IMR-90 (cell line): ENCODE results near the gene RPS6KA4. TPM values are rescaled to one million over a fixed set of nuclear protein-coding genes. Genes with fewer than 3 reads are reported as not detected.

Experiments
- ATAC-seq: fragments of 200-7000 bp; cut with Tn5 transposase; 2 replicates; pipeline ENCODE4 v1.9.1; 2020; ENCODE audit warnings: low read depth, mild to moderate bottlenecking, moderate library complexity
- Bru-seq: library from RNA; stranded (reverse); fragments of 400-500 nt; gene quantifications from one replicate; lab custom pipeline; 2021; lab: Mats Ljungman, UMichigan
- BruChase-seq, 2 experiments: library from RNA; stranded (reverse); fragments of 400-500 nt; gene quantifications; one replicate each; lab custom pipeline; 2021; lab: Mats Ljungman, UMichigan
- BruUV-seq: library from RNA; stranded (reverse); fragments of 400-500 nt; replicated peaks from 2 replicates; lab custom pipeline; 2021; lab: Mats Ljungman, UMichigan
- CTCF ChIA-PET: fragments of 300-600 bp; formaldehyde crosslinking; extraction: SDS; loops from one replicate; lab custom pipeline; 2021; ENCODE audit warnings: antibody characterized with exemption; lab: Yijun Ruan, JAX
- POLR2A ChIA-PET: fragments of 300-600 bp; sonication (Branson Sonifier 250); formaldehyde crosslinking; loops from one replicate; lab custom pipeline; 2022; ENCODE audit warnings: antibody characterized with exemption; ENCODE audit not compliant: unreplicated experiment; lab: Charles Lee
- DNase-seq: peaks from one replicate; pipeline ENCODE4 v3.0.0; 2013
- H2AFZ ChIP-seq: replicated peaks from 2 replicates; pipeline ENCODE3; 2013; ENCODE audit warnings: low read length, mild to moderate bottlenecking; ENCODE audit not compliant: poor library complexity
- H2AK5ac ChIP-seq: 2 replicates; pipeline ENCODE4 v1.6.1; 2013; ENCODE audit warnings: low read depth, low read length, inconsistent platforms
- H2AK9ac ChIP-seq: replicated peaks from 2 replicates; pipeline ENCODE3; 2013; ENCODE audit warnings: mild to moderate bottlenecking, low read depth, low read length, moderate library complexity; ENCODE audit not compliant: poor library complexity
- H2BK120ac ChIP-seq: 2 replicates; pipeline ENCODE4 v1.6.1; 2013; ENCODE audit warnings: low read depth, low read length, inconsistent platforms
- H2BK15ac ChIP-seq: 3 replicates; pipeline ENCODE4 v1.6.1; 2013; ENCODE audit warnings: low read depth, low read length, inconsistent platforms
- H2BK20ac ChIP-seq: 2 replicates; pipeline ENCODE4 v1.6.1; 2013; ENCODE audit warnings: low read depth, mild to moderate bottlenecking, inconsistent platforms, low read length, moderate library complexity
- H2BK5ac ChIP-seq: 2 replicates; pipeline ENCODE4 v1.6.1; 2013; ENCODE audit warnings: mild to moderate bottlenecking, low read depth, low read length, inconsistent platforms; ENCODE audit not compliant: poor library complexity, severe bottlenecking
- H3K14ac ChIP-seq: replicated peaks from 2 replicates; pipeline ENCODE4 v1.6.1; 2013; ENCODE audit warnings: low read depth, low read length, inconsistent platforms
- H3K18ac ChIP-seq: 2 replicates; pipeline ENCODE4 v1.6.1; 2013; ENCODE audit warnings: low read depth, low read length, control low read depth
- H3K23ac ChIP-seq: 2 replicates; pipeline ENCODE4 v1.6.1; 2013; ENCODE audit warnings: low read depth, low read length, inconsistent platforms
- H3K27ac ChIP-seq: 2 replicates; pipeline ENCODE4 v1.5.1; 2013; ENCODE audit warnings: mild to moderate bottlenecking, control low read depth, low read length; ENCODE audit not compliant: insufficient read depth
- H3K27me3 ChIP-seq: 2 replicates; pipeline ENCODE4 v1.6.1; 2013; ENCODE audit warnings: low read length; ENCODE audit not compliant: control insufficient read depth, insufficient read depth
- H3K36me3 ChIP-seq: 2 replicates; pipeline ENCODE4 v1.6.1; 2013; ENCODE audit warnings: low read length, mixed read lengths; ENCODE audit not compliant: control insufficient read depth, insufficient read depth
- H3K4ac ChIP-seq: 2 replicates; pipeline ENCODE4 v1.6.1; 2013; ENCODE audit warnings: low read depth, low read length, inconsistent platforms
- H3K4me1 ChIP-seq: 2 replicates; pipeline ENCODE4 v1.6.1; 2013; ENCODE audit warnings: low read length, mixed read lengths; ENCODE audit not compliant: control insufficient read depth, insufficient read depth
- H3K4me2 ChIP-seq: 2 replicates; pipeline ENCODE4 v1.6.1; 2013; ENCODE audit warnings: low read depth, mild to moderate bottlenecking, control low read depth, low read length, moderate library complexity
- H3K4me3 ChIP-seq: 2 replicates; pipeline ENCODE4 v1.5.1; 2013; ENCODE audit warnings: low read depth, mild to moderate bottlenecking, control low read depth, low read length, moderate library complexity; ENCODE audit not compliant: insufficient read depth
- H3K56ac ChIP-seq: 2 replicates; pipeline ENCODE4 v1.6.1; 2013; ENCODE audit warnings: low read length, inconsistent platforms; ENCODE audit not compliant: insufficient read depth; ENCODE audit errors: extremely low read depth
- H3K79me1 ChIP-seq, 2 experiments: 2 replicates each; pipeline ENCODE4 v1.6.1; 2013; ENCODE audit warnings: low read length in 2 of 2, inconsistent platforms in 1 of 2, low read depth in 1 of 2
- H3K9ac ChIP-seq: 2 replicates; pipeline ENCODE4 v1.6.1; 2013; ENCODE audit warnings: low read depth, low read length, control low read depth
- H3K9me1 ChIP-seq: 2 replicates; pipeline ENCODE4 v1.6.1; 2013; ENCODE audit warnings: low read length, inconsistent platforms; ENCODE audit not compliant: insufficient read depth
- H3K9me3 ChIP-seq: 2 replicates; pipeline ENCODE4 v1.6.1; 2013; ENCODE audit warnings: low read length; ENCODE audit not compliant: control insufficient read depth, insufficient read depth
- H4K20me1 ChIP-seq: 2 replicates; pipeline ENCODE4 v1.6.1; 2013; ENCODE audit warnings: low read length, inconsistent platforms; ENCODE audit not compliant: insufficient read depth
- H4K5ac ChIP-seq: 2 replicates; pipeline ENCODE4 v1.6.1; 2013; ENCODE audit warnings: mild to moderate bottlenecking, low read depth, low read length, control low read depth
- H4K8ac ChIP-seq, 2 experiments: 2 replicates each; pipeline ENCODE4 v1.6.1; 2013; ENCODE audit warnings: low read depth in 2 of 2, low read length in 2 of 2, control low read depth in 1 of 2, inconsistent platforms in 1 of 2
- H4K91ac ChIP-seq: 2 replicates; pipeline ENCODE4 v1.6.1; 2013; ENCODE audit warnings: low read depth, low read length, inconsistent platforms; ENCODE audit not compliant: insufficient read depth
- BHLHE40 ChIP-seq: fragments of 150-350 bp; IDR thresholded peaks from 2 replicates; pipeline ENCODE4 v1.6.1; 2016; ENCODE audit warnings: mild to moderate bottlenecking, low read depth, low read length
- CHD1 ChIP-seq: IDR thresholded peaks from 2 replicates; pipeline ENCODE4 v1.6.1; 2012; ENCODE audit warnings: low read depth, low read length, improper control_type of control experiment
- CTCF ChIP-seq: conservative IDR thresholded peaks from 2 replicates; pipeline ENCODE4 v1.5.1; 2012; ENCODE audit warnings: mild to moderate bottlenecking, low read depth, low read length, improper control_type of control experiment
- FOS ChIP-seq: fragments of 150-350 bp; IDR thresholded peaks from 2 replicates; pipeline ENCODE4 v1.6.1; 2016; ENCODE audit warnings: low read depth, low read length
- MAZ ChIP-seq: IDR thresholded peaks from 2 replicates; pipeline ENCODE4 v1.6.1; 2012; ENCODE audit warnings: low read depth, mild to moderate bottlenecking, low read length, improper control_type of control experiment, moderate library complexity, borderline replicate concordance
- MXI1 ChIP-seq: IDR thresholded peaks from 2 replicates; pipeline ENCODE4 v1.6.1; 2012; ENCODE audit warnings: low read depth, mild to moderate bottlenecking, low read length, moderate library complexity, borderline replicate concordance
- NFE2L2 ChIP-seq: fragments of 150-350 bp; IDR thresholded peaks from 2 replicates; pipeline ENCODE4 v1.6.1; 2016; ENCODE audit warnings: low read depth, mild to moderate bottlenecking, low read length
- POLR2A ChIP-seq: IDR thresholded peaks from 2 replicates; pipeline ENCODE4 v1.6.1; 2012; ENCODE audit warnings: mild to moderate bottlenecking, low read depth, low read length
- RFX5 ChIP-seq: IDR thresholded peaks from 2 replicates; pipeline ENCODE4 v1.8.0; 2012; ENCODE audit warnings: low read depth, mild to moderate bottlenecking, low read length, moderate library complexity
- WGBS, 2 experiments: methylation state at CpG; one replicate each; pipeline versions ENCODE4 v1.1.5 to v1.1.7; 2013; ENCODE audit warnings: missing lambda C conversion rate in 2 of 2; ENCODE audit not compliant: insufficient read length in 1 of 2; ENCODE audit errors: extremely low coverage in 2 of 2; 5-methylcytosine and 5-hydroxymethylcytosine counted together
- dilution Hi-C: fragments of 300-500 bp; cut with HindIII; formaldehyde crosslinking; loops from one replicate; pipeline ENCODE4 v1.14.3; 2018; ENCODE audit warnings: low sequenced_read_pairs; ENCODE audit not compliant: unreplicated experiment
- in situ Hi-C: fragments of 300-500 bp; cut with MboI; formaldehyde crosslinking; loops from 3 replicates; pipeline ENCODE4 v1.14.3; 2019; ENCODE audit warnings: low sequenced_read_pairs, inconsistent platforms, mixed read lengths
- intact Hi-C: fragments of 100-400 bp; cut with micrococcal nuclease; formaldehyde crosslinking; loops from 2 replicates; pipeline ENCODE4 v1.10.0; 2022
- long read RNA-seq: library from polyadenylated mRNA; unstranded; transcript quantifications from one replicate; pipeline ENCODE4 v2.0.0, GENCODE V29; 2021; ENCODE audit not compliant: unreplicated experiment
- polyA plus RNA-seq, 3 experiments: library from polyadenylated mRNA; depleted of rRNA; stranded (reverse); fragments of >200 nt; gene quantifications; 2 replicates each; pipeline ENCODE4 v1.2.3, GENCODE V29; 2012; ENCODE audit warnings: low replicate concordance in 1 of 3
- total RNA-seq: library from RNA; depleted of rRNA; stranded (reverse); fragments of >200 nt; gene quantifications from 2 replicates; pipeline ENCODE4 v1.2.3, GENCODE V29; 2012; rRNA removed

RPS6KA4 gene
- total RNA-seq (43.3 and 52.9 TPM in 2 replicates), polyA plus RNA-seq (2012; rRNA removed) (38.8 and 46.7 TPM in 2 replicates), Bru-seq, nascent RNA (percentile 52 among the genes with signal in this experiment), BruChase-seq, experiment 1, labeled RNA remaining after a 6-hour chase (percentile 61 among the genes with signal in this experiment), BruChase-seq, experiment 2, labeled RNA remaining after a 2-hour chase (percentile 54 among the genes with signal in this experiment)
- 36.4 and 60.6 TPM in 2 replicates for polyA plus RNA-seq (2012; cell fraction: cytosol; rRNA removed)
- 52.0 and 125 TPM in 2 replicates for polyA plus RNA-seq (2012; cell fraction: nucleus; rRNA removed; ENCODE audit: low replicate concordance)
- long read RNA-seq, transcript RPS6KA4-201 (17 exons, 3,119 nt) = major isoform, 6 of 12 reads
- long read RNA-seq, partial matches to known transcripts = 2 of 12 reads
- long read RNA-seq, other reads (novel, unspliced or antisense) = 2 of 12 reads

DNA sequence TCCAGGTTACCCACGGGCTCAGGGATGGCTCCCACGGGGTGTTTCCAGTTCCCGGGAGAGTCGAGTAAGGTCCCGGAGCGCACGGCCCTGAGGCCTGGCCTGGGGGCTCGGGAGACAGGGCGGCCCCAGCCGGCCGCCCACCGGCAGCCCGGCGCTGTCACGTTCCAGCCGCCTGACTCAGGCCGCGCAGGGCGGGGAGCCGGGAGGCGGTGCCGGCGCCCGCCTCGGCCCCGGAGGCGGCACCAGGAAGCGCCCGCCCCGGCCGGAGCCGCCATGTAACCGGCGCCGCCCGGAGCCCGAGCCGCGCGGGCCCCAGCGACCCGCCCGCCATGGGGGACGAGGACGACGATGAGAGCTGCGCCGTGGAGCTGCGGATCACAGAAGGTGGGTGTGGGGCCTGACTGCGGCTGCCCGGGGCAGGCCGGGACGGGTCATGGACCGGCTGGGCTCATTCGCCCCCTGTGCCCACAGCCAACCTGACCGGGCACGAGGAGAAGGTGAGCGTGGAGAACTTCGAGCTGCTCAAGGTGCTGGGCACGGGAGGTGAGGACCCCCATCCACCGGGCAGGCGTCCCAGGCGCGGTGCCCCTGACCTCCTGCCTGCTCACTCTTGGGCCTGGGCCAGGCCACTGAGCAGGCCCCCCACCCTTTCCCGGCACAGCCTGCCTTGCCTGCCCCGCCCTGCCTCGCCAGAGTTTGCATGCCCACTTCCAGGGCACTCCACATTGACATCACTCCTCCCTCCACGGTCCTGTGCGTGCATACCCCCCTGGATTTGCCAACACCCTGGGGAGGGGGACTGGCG lies at the start of gene RPS6KA4:
Gene RPS6KA4, plus strand, starts transcription at position 256 of the 805 bp plus-strand sequence. Its CDS starts 74 bp downstream, at position 330.
- CTCF ChIA-PET = no interaction called here
- dilution Hi-C loops (no loop called here), intact Hi-C loops (loop anchor here (5.0 kb wide), 1 partner anchor 293 kb away; no protein-coding TSS in a partner anchor), in situ Hi-C loops (no loop called here)
- peak within 1 kb of the TSS; percentile 59 for H3K18ac ChIP-seq
- H2BK5ac ChIP-seq = peak within 1 kb of the TSS; percentile 92
- 1% methylated on average over 45 of the region's 70 CpGs; no CpG with 5 or more reads in 1 of the 2 experiments for WGBS, 2 experiments
- H4K91ac ChIP-seq = peak within 1 kb of the TSS; percentile 98
- H3K4me2 ChIP-seq = peak within 1 kb of the TSS; percentile 96
- DNase-seq (peak; percentile 58), ATAC-seq (peak; percentile 88)
- peaks cover 25% of the 10 kb centered on the region for H3K36me3 ChIP-seq
- peak within 1 kb of the TSS; percentile 99 for H2AK5ac ChIP-seq
- H3K79me1 ChIP-seq = peaks cover 6 to 62% of the 10 kb centered on the region in 2 experiments
- H2AFZ ChIP-seq = peak within 1 kb of the TSS; percentile 99
- H3K56ac ChIP-seq = peak within 1 kb of the TSS; percentile 75
- peak within 1 kb of the TSS; percentile 99 for H3K4ac ChIP-seq
- no peaks in the 10 kb centered on the region for H4K20me1 ChIP-seq
- peak within 1 kb of the TSS; percentile 100 for H2AK9ac ChIP-seq
- peak within 1 kb of the TSS; percentile 94 to 97 for H4K8ac ChIP-seq
- POLR2A ChIA-PET = no interaction called here
- peaks cover 27% of the 10 kb centered on the region for H3K4me1 ChIP-seq
- peak within 1 kb of the TSS; percentile 95 for H4K5ac ChIP-seq
- peaks cover 18% of the 10 kb centered on the region for H3K9me1 ChIP-seq
- peak within 1 kb of the TSS; percentile 94 for H3K9ac ChIP-seq
- H3K27ac ChIP-seq = peak within 1 kb of the TSS; percentile 91
- H3K4me3 ChIP-seq = peak within 1 kb of the TSS; percentile 98
- H3K14ac ChIP-seq = peak within 1 kb of the TSS; percentile 97
- H2BK15ac ChIP-seq = peak within 1 kb of the TSS; percentile 98
- H3K27me3 ChIP-seq = no peaks in the 10 kb centered on the region
- H2BK20ac ChIP-seq = peak within 1 kb of the TSS; percentile 49
- no TSS peak for BruUV-seq
- H3K23ac ChIP-seq = peak within 1 kb of the TSS; percentile 90
- no peaks in the 10 kb centered on the region for H3K9me3 ChIP-seq
- TF ChIP-seq FOS = peak; percentile 35; the same call in 1 of the 2 replicates
- TF ChIP-seq MAZ = peak; percentile 65; the same call in 1 of the 2 replicates
- peak; percentile 47; the same call in 1 of the 2 replicates for TF ChIP-seq POLR2A
- TF ChIP-seq RFX5 = no peak
- TF ChIP-seq MXI1 = peak; percentile 65; the same call in 1 of the 2 replicates
- TF ChIP-seq CHD1 = no peak
- TF ChIP-seq BHLHE40 = peak; percentile 85
- TF ChIP-seq NFE2L2 = no peak
- no peak for TF ChIP-seq CTCF
- peak within 1 kb of the TSS; percentile 93 for H2BK120ac ChIP-seq
